Measurements from ENCODE around the gene CST9. TPM values are rescaled to one million over a fixed set of nuclear protein-coding genes. Genes with fewer than 3 reads are reported as not detected.

Gene CST9
- total and polyA plus RNA-seq, 2 of the 13 experiments (the other 11 are each of a cell fraction or from before 2014, with no cell fraction given) = 0.07 TPM; not detected in 1

- TF ChIP-seq ZNF142 (CRISPR knock-in tag; IDR thresholded peaks at IDR 0.05) (peak; percentile 44; the same call in 1 of the 2 replicates), ZNF576 (CRISPR knock-in tag; IDR thresholded peaks at IDR 0.05) (no peak), ZFP36L2 (CRISPR knock-in tag; IDR thresholded peaks at IDR 0.05) (no peak), RAD51 (IDR thresholded peaks at IDR 0.05; ENCODE audit: borderline replicate concordance) (no peak), THYN1 (CRISPR knock-in tag; IDR thresholded peaks at IDR 0.05; ENCODE audit: borderline replicate concordance, low read depth) (no peak), ZNF720 (CRISPR knock-in tag; IDR thresholded peaks at IDR 0.05) (no peak), ZBTB14 (CRISPR knock-in tag; IDR thresholded peaks at IDR 0.05) (no peak), ZKSCAN5 (CRISPR knock-in tag; IDR thresholded peaks at IDR 0.05) (no peak), NPAS2 (CRISPR knock-in tag; IDR thresholded peaks at IDR 0.05; ENCODE audit: borderline replicate concordance) (no peak), NR2C2 (CRISPR knock-in tag; IDR thresholded peaks at IDR 0.05; ENCODE audit: borderline replicate concordance) (0 out of 2 replicates have a peak, but pooled peaks have one; percentile 10), BRF2 (CRISPR knock-in tag; IDR thresholded peaks at IDR 0.05) (no peak)
Measured at GRCh38 chr20:23585808-23586734, 19.6 kb downstream of the CST9 start (continued).

Measured in HepG2 (cell line).